Measurements from ENCODE around the gene FNTB.

DNA sequence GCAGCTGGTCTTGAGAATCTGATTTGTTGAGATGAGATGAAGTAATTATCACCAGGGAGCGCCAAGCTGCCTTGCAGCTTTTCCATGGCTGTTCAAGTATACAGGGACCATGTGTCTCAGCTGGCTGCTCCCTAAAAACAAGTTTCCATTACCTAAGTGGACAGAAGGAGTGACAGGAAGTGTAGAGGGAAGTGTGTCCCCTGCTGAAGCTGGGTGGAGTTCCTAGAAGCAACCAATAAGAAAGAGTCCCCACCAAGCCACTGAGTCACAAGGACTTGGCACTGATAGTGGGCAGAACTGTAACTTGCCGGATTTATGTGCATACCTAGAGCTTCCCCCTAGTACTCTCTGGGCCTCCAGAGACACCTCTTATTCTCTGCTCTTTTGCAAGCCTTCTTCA, 42.7 kb upstream of the FNTB start:
- no peak for TF ChIP-seq CTCF (IDR thresholded peaks at IDR 0.05; ENCODE audit: poor library complexity, severe bottlenecking)
- TF ChIP-seq POLR2AphosphoS5 (IDR thresholded peaks at IDR 0.05): no peak
- TF ChIP-seq TAF1 (IDR thresholded peaks at IDR 0.05; ENCODE audit: low read depth): no peak
- TF ChIP-seq EZH2 (IDR thresholded peaks at IDR 0.05; ENCODE audit: borderline replicate concordance, insufficient read depth, low read length, poor library complexity, severe bottlenecking): no peak
- TF ChIP-seq RAD21 (conservative IDR thresholded peaks at IDR 0.05): no peak
- no peak for TF ChIP-seq EP300 (conservative IDR thresholded peaks at IDR 0.05; ENCODE audit: poor library complexity, severe bottlenecking)
- TF ChIP-seq, protein P1, sequence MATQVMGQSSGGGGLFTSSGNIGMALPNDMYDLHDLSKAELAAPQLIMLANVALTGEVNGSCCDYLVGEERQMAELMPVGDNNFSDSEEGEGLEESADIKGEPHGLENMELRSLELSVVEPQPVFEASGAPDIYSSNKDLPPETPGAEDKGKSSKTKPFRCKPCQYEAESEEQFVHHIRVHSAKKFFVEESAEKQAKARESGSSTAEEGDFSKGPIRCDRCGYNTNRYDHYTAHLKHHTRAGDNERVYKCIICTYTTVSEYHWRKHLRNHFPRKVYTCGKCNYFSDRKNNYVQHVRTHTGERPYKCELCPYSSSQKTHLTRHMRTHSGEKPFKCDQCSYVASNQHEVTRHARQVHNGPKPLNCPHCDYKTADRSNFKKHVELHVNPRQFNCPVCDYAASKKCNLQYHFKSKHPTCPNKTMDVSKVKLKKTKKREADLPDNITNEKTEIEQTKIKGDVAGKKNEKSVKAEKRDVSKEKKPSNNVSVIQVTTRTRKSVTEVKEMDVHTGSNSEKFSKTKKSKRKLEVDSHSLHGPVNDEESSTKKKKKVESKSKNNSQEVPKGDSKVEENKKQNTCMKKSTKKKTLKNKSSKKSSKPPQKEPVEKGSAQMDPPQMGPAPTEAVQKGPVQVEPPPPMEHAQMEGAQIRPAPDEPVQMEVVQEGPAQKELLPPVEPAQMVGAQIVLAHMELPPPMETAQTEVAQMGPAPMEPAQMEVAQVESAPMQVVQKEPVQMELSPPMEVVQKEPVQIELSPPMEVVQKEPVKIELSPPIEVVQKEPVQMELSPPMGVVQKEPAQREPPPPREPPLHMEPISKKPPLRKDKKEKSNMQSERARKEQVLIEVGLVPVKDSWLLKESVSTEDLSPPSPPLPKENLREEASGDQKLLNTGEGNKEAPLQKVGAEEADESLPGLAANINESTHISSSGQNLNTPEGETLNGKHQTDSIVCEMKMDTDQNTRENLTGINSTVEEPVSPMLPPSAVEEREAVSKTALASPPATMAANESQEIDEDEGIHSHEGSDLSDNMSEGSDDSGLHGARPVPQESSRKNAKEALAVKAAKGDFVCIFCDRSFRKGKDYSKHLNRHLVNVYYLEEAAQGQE (IDR thresholded peaks at IDR 0.05; ENCODE audit: borderline replicate concordance): no peak
